HK-2 (cell line): ENCODE data around the gene EFCAB10.

Experiments used
- DNase-seq: peaks from one replicate; pipeline ENCODE4 v3.0.0-alpha.2; 2018; ENCODE audit not compliant: unreplicated experiment

Gene EFCAB10

GRCh38 chr7:105581066-105581811, at the start of gene EFCAB10:
TSS of gene EFCAB10 (minus strand) at chr7:105581493. CDS start at chr7:105581463, 30 bp downstream.
- peak; percentile 93 for DNase-seq

- no peak for DNase-seq
These were observed 44.7 kb upstream of the EFCAB10 start for GRCh38 chr7:105625986-105626385.

GRCh38 chr7:105623906-105624305, 42.6 kb upstream of the EFCAB10 start:
- no peak for DNase-seq

- DNase-seq: no peak
These were observed 42.1 kb upstream of the EFCAB10 start for GRCh38 chr7:105623378-105623777.

GRCh38 chr7:105622106-105622731, 40.9 kb upstream of the EFCAB10 start:
- DNase-seq: no peak

GRCh38 chr7:105621617-105622016, 40.3 kb upstream of the EFCAB10 start:
- DNase-seq: no peak

- DNase-seq: no peak
These were observed 39.9 kb upstream of the EFCAB10 start for GRCh38 chr7:105621176-105621575.

GRCh38 chr7:105619590-105619989, 38.3 kb upstream of the EFCAB10 start:
- DNase-seq: no peak

GRCh38 chr7:105618016-105618296, 36.7 kb upstream of the EFCAB10 start:
- DNase-seq: no peak

GRCh38 chr7:105617280-105618015, 36.2 kb upstream of the EFCAB10 start:
- DNase-seq: no peak

- no peak for DNase-seq
These were observed 33.1 kb upstream of the EFCAB10 start for GRCh38 chr7:105614341-105614840.

- DNase-seq: no peak
These were observed 32.5 kb upstream of the EFCAB10 start for GRCh38 chr7:105613611-105614330.

GRCh38 chr7:105612806-105613205, 31.5 kb upstream of the EFCAB10 start:
- DNase-seq: no peak

GRCh38 chr7:105611856-105612775, 30.8 kb upstream of the EFCAB10 start:
- DNase-seq: no peak

- DNase-seq: no peak
These were observed 29.1 kb upstream of the EFCAB10 start for GRCh38 chr7:105610165-105610930.

- DNase-seq: no peak
These were observed 21.3 kb upstream of the EFCAB10 start for GRCh38 chr7:105602325-105603305.

GRCh38 chr7:105600720-105601550, 19.6 kb upstream of the EFCAB10 start:
- no peak for DNase-seq

- no peak for DNase-seq
These were observed 18.3 kb upstream of the EFCAB10 start for GRCh38 chr7:105599551-105599950.
